GM21528 (cell line): ENCODE results near the gene RNASEH1.
A peak's percentile ranks its signal among the peaks of the same experiment; 100 is the strongest.

Experiments used
- ATAC-seq: cut with Tn5 transposase; IDR thresholded peaks from one replicate; pipeline ENCODE4 v1.9.1; 2021; ENCODE audit warnings: mild to moderate bottlenecking, moderate library complexity; ENCODE audit not compliant: unreplicated experiment, low FRiP score

RNASEH1 gene, protein sequence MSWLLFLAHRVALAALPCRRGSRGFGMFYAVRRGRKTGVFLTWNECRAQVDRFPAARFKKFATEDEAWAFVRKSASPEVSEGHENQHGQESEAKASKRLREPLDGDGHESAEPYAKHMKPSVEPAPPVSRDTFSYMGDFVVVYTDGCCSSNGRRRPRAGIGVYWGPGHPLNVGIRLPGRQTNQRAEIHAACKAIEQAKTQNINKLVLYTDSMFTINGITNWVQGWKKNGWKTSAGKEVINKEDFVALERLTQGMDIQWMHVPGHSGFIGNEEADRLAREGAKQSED

GRCh38 chr2:3558205-3559014 lies at the start of gene RNASEH1:
TSS of gene RNASEH1 (minus strand) at chr2:3558333. CDS start at chr2:3558260, 73 bp downstream.
- ATAC-seq = peak; percentile 95

GRCh38 chr2:3606370-3607201 lies 48.5 kb upstream of the RNASEH1 start:
- ATAC-seq = no peak

DNA sequence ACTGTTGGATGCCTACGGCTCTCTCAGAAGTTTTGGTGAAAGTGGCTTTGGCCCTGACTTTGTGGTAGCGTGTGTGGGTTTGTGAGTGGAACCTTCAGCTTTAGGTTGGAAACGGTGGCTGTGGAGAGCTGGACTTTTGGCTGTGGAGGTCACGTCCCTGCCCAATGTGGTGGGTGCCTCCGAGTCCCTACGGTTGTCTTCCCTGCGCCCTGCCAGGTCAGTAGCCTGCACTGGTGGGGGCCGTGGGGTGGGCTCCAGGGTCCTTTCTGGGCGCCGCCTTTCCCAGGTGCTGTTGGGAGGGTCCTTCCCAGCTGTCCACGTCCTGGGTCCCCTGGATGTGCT lies 47.9 kb upstream of the RNASEH1 start:
- no peak for ATAC-seq

GRCh38 chr2:3604991-3605961 lies 47.1 kb upstream of the RNASEH1 start:
- no peak for ATAC-seq

- no peak for ATAC-seq
Measured at GRCh38 chr2:3604207-3604877, 46.2 kb upstream of the RNASEH1 start.

- ATAC-seq = no peak
Measured at GRCh38 chr2:3603536-3604206, 45.5 kb upstream of the RNASEH1 start.

GRCh38 chr2:3602553-3603339 lies 44.6 kb upstream of the RNASEH1 start:
- ATAC-seq = no peak

DNA sequence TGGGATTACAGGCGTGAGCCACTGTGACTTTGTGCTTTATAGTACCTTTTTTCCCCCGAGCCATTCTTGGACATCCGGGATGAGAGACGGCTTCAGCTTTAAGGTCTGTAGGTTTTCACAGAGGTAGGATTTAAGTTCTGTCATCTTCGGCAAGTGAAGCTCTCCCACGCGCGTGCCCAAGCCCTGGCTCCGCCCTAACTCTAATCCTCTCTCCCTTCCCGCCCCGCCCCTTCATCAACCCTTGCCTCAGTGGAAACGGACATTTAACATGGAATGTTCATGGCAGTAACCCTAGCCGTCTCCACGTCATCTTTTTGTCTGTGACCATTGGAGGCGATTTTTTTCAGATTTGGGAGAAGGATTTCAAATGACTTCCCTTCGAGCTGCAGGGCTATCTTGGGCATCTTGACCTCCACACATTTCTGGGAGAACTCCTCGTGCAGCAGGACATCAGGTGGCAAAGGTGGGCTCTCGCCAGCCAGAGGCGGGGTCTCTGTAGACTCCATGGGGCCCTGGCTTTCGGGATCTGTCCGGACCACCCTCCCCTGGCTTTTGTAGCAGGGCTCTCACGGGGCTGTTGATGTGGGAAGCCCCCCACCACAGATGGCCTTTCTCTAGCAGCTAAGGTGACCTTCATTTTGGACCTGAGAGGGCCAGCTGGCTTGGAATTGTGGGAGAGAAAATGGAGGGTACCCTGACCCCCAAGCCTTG lies 43.6 kb upstream of the RNASEH1 start:
- no peak for ATAC-seq

- no peak for ATAC-seq
Measured at GRCh38 chr2:3600256-3600855, 42.2 kb upstream of the RNASEH1 start.

- ATAC-seq = no peak
Measured at GRCh38 chr2:3598912-3599854, 41.0 kb upstream of the RNASEH1 start.

DNA sequence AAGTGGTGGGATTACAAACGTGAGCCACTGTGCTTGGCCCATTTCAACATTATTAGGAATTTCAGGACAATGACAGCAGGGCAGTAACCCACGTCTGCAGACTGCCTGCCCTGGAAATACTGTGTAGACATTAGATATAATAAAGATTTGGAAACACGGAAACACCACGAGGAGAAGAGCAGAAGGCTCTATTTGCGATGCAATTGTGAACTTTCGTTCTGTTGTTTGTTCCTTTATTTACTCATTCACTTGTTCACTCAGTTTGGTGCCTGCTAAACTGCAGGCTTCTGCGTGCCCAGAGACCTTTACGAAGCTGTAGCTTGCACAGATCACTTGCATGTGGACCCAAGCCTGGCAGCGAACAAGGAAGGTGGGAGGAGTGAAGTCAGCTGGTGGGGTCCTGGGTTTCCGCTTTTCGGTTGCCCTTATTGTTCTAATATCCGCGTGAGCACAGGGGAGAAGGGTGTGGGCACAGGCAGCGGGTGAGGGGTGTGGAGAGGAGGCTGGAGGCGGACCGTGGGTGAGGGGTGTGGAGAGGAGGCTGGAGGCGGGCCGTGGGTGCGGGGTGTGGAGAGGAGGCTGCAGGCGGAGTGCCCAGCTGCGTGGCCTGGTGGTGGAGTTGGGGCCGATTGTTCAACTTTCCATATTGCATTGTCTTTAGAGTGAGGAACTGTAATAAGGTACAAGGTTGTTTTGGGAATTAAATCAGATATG lies 40.2 kb upstream of the RNASEH1 start:
- no peak for ATAC-seq

DNA sequence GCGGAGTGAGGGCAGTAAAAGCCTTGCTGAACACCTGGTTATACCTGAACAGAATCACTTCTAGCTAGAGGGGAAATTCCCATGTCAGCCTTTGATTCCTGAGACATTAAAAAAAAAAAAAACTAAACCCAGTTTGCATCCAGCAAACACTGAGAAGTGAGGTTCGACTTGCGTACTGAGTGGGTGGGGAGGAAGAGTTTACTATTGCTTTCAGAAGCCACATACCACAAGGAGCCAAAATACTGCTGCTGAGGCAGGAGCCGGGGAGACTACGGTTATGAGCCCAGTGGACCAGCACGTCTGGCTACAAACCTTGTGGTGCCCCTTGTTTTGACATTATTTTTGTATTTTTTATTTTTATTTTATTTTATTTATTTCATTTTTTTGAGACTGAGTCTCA lies 39.4 kb upstream of the RNASEH1 start:
- ATAC-seq = no peak

DNA sequence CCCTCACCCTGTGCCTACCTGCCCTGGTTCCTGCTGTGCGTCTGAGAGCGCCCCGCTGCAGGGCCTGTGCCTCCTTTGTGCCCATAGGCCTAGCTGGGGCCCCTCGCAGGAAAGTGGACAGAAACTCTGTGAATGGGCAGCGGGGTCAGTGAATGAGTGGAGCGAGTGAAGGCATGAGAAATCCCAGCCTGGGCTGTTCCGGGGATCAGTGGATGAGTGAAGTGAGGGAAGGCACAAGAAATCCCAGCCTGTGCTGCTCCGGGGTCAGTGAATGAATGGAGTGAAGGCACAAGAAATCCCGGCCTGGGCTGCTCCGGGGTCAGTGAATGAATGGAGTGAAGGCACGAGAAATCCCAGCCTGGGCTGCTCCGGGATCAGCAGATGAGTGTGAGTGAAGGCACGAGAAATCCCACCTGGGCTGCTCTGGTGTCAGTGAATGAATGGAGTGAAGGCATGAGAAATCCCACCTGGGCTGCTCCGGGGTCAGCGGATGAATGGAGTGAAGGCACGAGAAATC lies 38.8 kb upstream of the RNASEH1 start:
- ATAC-seq = no peak

GRCh38 chr2:3595985-3596384 lies 37.9 kb upstream of the RNASEH1 start:
- ATAC-seq = peak; percentile 77

DNA sequence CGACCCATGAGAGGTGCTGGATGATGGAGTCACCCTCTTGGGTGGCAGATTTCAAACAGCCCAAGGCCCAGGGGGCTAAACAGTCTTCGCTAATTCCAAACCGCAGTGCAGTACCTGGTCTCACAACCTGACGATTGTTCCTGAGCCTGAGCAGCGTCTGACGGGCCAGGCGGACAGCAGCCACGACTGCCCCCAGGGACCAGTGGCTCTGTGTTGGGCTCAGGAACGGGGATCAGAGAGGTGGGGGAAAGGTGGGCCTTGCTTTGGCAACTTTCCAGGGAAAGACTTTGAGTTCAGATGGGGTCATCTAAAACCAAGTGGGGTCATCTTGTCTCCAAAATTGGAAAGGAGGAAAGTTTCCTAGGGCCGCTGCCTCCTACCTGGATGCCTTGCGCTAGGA lies 37.3 kb upstream of the RNASEH1 start:
- no peak for ATAC-seq
